ENCODE measurements around the gene SHC2. TPM values are rescaled to one million over a fixed set of nuclear protein-coding genes. Genes with fewer than 3 reads are reported as not detected.

SHC2 gene
- polyA plus RNA-seq, 1 of the 3 experiments (the other 2 are of a cell fraction), result 0.64 TPM

DNA sequence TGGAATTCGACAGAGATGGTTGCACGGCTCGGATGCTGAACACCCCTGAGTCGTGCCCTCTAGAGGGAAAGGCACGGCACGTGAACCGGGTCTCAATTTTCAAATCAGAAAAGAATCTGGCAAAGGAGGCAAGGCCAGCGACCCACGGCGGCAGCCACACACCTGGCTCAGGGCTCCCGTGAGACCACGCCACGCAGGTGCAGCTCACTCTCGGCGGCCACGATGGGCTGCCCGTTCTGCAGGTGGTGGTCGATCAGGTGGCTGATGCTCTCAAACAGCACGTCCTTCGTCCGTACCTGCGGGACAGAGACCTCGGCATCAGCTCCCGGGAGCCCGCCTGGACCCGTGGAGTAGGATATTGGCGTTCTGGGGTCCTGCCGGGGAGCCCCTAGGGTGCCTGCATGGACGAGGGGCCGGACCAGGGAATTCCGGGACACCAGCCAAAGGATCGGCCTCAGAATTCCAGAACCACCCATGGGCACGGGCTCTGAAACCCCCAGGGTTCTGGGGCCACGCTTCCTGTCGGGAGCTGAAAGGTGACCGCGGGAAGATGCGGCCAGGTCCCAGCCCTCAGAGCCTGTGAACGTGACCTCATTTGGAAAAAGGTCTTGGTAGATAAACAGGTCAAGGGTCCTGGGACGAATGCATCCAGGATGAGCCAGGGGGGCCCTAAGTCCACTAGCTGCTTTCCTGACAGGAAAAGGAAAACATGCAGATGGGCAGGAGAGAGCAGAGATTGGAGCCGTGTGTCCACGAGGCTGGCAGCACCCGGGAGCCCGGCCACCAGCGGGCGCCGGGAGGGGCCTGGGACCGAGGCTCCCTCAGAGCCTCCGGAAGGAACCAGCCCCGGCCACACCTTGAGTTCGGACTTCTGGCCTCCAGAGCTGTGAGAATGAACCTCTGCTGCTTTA lies 41.8 kb downstream of the SHC2 start:
- no peak for TF ChIP-seq POLR2AphosphoS5 (IDR thresholded peaks at IDR 0.05; ENCODE audit: low read depth, low read length)
- TF ChIP-seq GATA2 (CRISPR knock-in tag; IDR thresholded peaks at IDR 0.05), result no peak
- TF ChIP-seq YY1 (IDR thresholded peaks at IDR 0.05; ENCODE audit: low read depth), result no peak
- TF ChIP-seq, protein P1, sequence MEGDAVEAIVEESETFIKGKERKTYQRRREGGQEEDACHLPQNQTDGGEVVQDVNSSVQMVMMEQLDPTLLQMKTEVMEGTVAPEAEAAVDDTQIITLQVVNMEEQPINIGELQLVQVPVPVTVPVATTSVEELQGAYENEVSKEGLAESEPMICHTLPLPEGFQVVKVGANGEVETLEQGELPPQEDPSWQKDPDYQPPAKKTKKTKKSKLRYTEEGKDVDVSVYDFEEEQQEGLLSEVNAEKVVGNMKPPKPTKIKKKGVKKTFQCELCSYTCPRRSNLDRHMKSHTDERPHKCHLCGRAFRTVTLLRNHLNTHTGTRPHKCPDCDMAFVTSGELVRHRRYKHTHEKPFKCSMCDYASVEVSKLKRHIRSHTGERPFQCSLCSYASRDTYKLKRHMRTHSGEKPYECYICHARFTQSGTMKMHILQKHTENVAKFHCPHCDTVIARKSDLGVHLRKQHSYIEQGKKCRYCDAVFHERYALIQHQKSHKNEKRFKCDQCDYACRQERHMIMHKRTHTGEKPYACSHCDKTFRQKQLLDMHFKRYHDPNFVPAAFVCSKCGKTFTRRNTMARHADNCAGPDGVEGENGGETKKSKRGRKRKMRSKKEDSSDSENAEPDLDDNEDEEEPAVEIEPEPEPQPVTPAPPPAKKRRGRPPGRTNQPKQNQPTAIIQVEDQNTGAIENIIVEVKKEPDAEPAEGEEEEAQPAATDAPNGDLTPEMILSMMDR (IDR thresholded peaks at IDR 0.05), result no peak
- no peak for TF ChIP-seq FOXM1 (IDR thresholded peaks at IDR 0.05; ENCODE audit: low read depth)
- CTCF ChIA-PET, result interaction anchor here (1.2 to 1.3 kb wide), 2 partner anchors 61 to 76 kb away, joined by 3 read pairs; no protein-coding TSS in a partner anchor
- H4K20me1 ChIP-seq (ENCODE audit: insufficient read depth), result no peaks in the 10 kb centered on the region
- H3K27me3 ChIP-seq (ENCODE audit: insufficient read depth), result no peaks in the 10 kb centered on the region
- no peaks in the 10 kb centered on the region for H3K36me3 ChIP-seq (replicated peaks in 1 of 2; ENCODE audit: control insufficient read depth in 1 of 2, insufficient read depth in 2 of 2, low read length in 1 of 2)
- no peaks in the 10 kb centered on the region for H3K9me3 ChIP-seq
- POLR2A ChIA-PET, result no interaction called here
- no peak overlapping the region for H3K9ac ChIP-seq
- no peaks in the 10 kb centered on the region for H3K79me2 ChIP-seq (ENCODE audit: insufficient read depth)
- H3F3A ChIP-seq (replicated peaks; ENCODE audit: insufficient read depth), result no peaks in the 10 kb centered on the region
- no peak overlapping the region for H3K4me3 ChIP-seq (ENCODE audit: low read depth in 2 of 2, low read length in 1 of 2)
- H2AFZ ChIP-seq (ENCODE audit: low read depth), result no peak overlapping the region
- H3K27ac ChIP-seq (ENCODE audit: low read depth in 2 of 2, low read length in 1 of 2), result no peak overlapping the region
- DNase-seq, result no peak
- no peaks in the 10 kb centered on the region for H3K9me2 ChIP-seq
- no peaks in the 10 kb centered on the region for H3K4me1 ChIP-seq (ENCODE audit: control insufficient read depth in 1 of 2, insufficient read depth in 2 of 2, low read depth in 1 of 2, low read length in 1 of 2)
- no peak overlapping the region for H3K4me2 ChIP-seq
- WGBS (ENCODE audit: low lambda C conversion rate), result 69% methylated on average over 21 of the region's 51 CpGs

- Histone ChIP-seq H3F3A (replicated peaks; ENCODE audit: insufficient read depth) (no peaks in the 10 kb centered on the region), H3K4me2 (no peak overlapping the region), H2AFZ (ENCODE audit: low read depth) (no peak overlapping the region), H3K79me2 (ENCODE audit: insufficient read depth) (no peaks in the 10 kb centered on the region), H3K36me3 (replicated peaks in 1 of 2; ENCODE audit: control insufficient read depth in 1 of 2, insufficient read depth in 2 of 2, low read length in 1 of 2) (no peaks in the 10 kb centered on the region), H3K4me3 (ENCODE audit: low read depth in 2 of 2, low read length in 1 of 2) (no peak overlapping the region), H3K27ac (ENCODE audit: low read depth in 2 of 2, low read length in 1 of 2) (no peak overlapping the region), H3K9me3 (no peaks in the 10 kb centered on the region), H4K20me1 (ENCODE audit: insufficient read depth) (no peaks in the 10 kb centered on the region), H3K9ac (no peak overlapping the region), H3K9me2 (no peaks in the 10 kb centered on the region), H3K27me3 (ENCODE audit: insufficient read depth) (no peaks in the 10 kb centered on the region), H3K4me1 (ENCODE audit: control insufficient read depth in 1 of 2, insufficient read depth in 2 of 2, low read depth in 1 of 2, low read length in 1 of 2) (peaks cover 0 to 3% of the 10 kb centered on the region in 2 experiments; a peak in 1 of 4 replicates)
- no peak for DNase-seq
- ChIA-PET POLR2A (no interaction called here), CTCF (interaction anchor here (0.9 kb wide), 1 partner anchor 33 kb away, joined by 3 read pairs; no protein-coding TSS in a partner anchor)
- WGBS (ENCODE audit: low lambda C conversion rate), result 67% methylated on average over 9 of the region's 14 CpGs
- TF ChIP-seq MEF2A (IDR thresholded peaks at IDR 0.05; ENCODE audit: borderline replicate concordance, low read depth), result no peak
- no peak for TF ChIP-seq EP300 (IDR thresholded peaks at IDR 0.05; ENCODE audit: borderline replicate concordance in 1 of 2, low read depth in 1 of 2, low read length in 1 of 2)
- TF ChIP-seq FOXJ3 (CRISPR knock-in tag; IDR thresholded peaks at IDR 0.05), result no peak
- TF ChIP-seq TEAD4 (IDR thresholded peaks at IDR 0.05; ENCODE audit: borderline replicate concordance, insufficient read depth), result no peak
- TF ChIP-seq NFIC (IDR thresholded peaks at IDR 0.05; ENCODE audit: borderline replicate concordance), result no peak
- TF ChIP-seq USF2 (IDR thresholded peaks at IDR 0.05; ENCODE audit: borderline replicate concordance, low read depth, low read length), result no peak
- TF ChIP-seq SMC3 (IDR thresholded peaks at IDR 0.05; ENCODE audit: low read depth, low read length), result no peak
- no peak for TF ChIP-seq FOXM1 (IDR thresholded peaks at IDR 0.05; ENCODE audit: low read depth)
- TF ChIP-seq GATA2 (CRISPR knock-in tag; IDR thresholded peaks at IDR 0.05), result no peak
- TF ChIP-seq RAD21 (IDR thresholded peaks at IDR 0.05; ENCODE audit: low read length), result no peak
- TF ChIP-seq EZH2phosphoT487 (IDR thresholded peaks at IDR 0.05; ENCODE audit: borderline replicate concordance, low read depth), result no peak
- TF ChIP-seq, protein P2, sequence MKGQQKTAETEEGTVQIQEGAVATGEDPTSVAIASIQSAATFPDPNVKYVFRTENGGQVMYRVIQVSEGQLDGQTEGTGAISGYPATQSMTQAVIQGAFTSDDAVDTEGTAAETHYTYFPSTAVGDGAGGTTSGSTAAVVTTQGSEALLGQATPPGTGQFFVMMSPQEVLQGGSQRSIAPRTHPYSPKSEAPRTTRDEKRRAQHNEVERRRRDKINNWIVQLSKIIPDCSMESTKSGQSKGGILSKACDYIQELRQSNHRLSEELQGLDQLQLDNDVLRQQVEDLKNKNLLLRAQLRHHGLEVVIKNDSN (IDR thresholded peaks at IDR 0.05; ENCODE audit: borderline replicate concordance, low read depth), result no peak
- TF ChIP-seq NRF1 (IDR thresholded peaks at IDR 0.05; ENCODE audit: low read depth, low read length), result no peak
- no peak for TF ChIP-seq IRF3 (IDR thresholded peaks at IDR 0.05; ENCODE audit: low read depth, low read length)
- TF ChIP-seq, protein P1 (IDR thresholded peaks at IDR 0.05), result no peak
- no peak for TF ChIP-seq POLR2AphosphoS5 (IDR thresholded peaks at IDR 0.05; ENCODE audit: low read depth, low read length)
- no peak for TF ChIP-seq GABPA (IDR thresholded peaks at IDR 0.05; ENCODE audit: low read depth)
Observed at GRCh38 chr19:416416-416815, 44.4 kb downstream of the SHC2 start.
